A204.1 (cell line): ENCODE data around the gene RAB14.
"Not testable (repeated sequence)": the region's sequence is repeated elsewhere in the genome, so short reads cannot be mapped to it uniquely, and the experiment has no call there.

Experiments
- FAIRE-seq: peaks from 2 replicates; lab custom pipeline; 2012; peaks lifted over from hg19 to GRCh38; lab: Jason Lieb, UNC

The RAB14 gene

GRCh38 chr9:121154782-121155181, 46.9 kb downstream of the RAB14 start:
- no peak for FAIRE-seq

- no peak for FAIRE-seq
Measured at GRCh38 chr9:121153642-121154041, 48.0 kb downstream of the RAB14 start.

- no peak for FAIRE-seq
Measured at GRCh38 chr9:121150188-121150587, 51.5 kb downstream of the RAB14 start.

GRCh38 chr9:121144482-121144881, 57.2 kb downstream of the RAB14 start:
- no peak for FAIRE-seq

- no peak for FAIRE-seq
Measured at GRCh38 chr9:121143771-121144170, 57.9 kb downstream of the RAB14 start.

- FAIRE-seq = no peak
Measured at GRCh38 chr9:121141706-121142105, 60.0 kb downstream of the RAB14 start.

- FAIRE-seq = no peak
Measured at GRCh38 chr9:121141306-121141705, 60.4 kb downstream of the RAB14 start.

- FAIRE-seq = no peak
Measured at GRCh38 chr9:121140162-121140561, 61.5 kb downstream of the RAB14 start.

- no peak for FAIRE-seq
Measured at GRCh38 chr9:121138973-121139372, 62.7 kb downstream of the RAB14 start.

GRCh38 chr9:121138561-121138960, 63.1 kb downstream of the RAB14 start:
- FAIRE-seq = no peak

GRCh38 chr9:121135642-121136041, 66.0 kb downstream of the RAB14 start:
- no peak for FAIRE-seq

- no peak for FAIRE-seq
Measured at GRCh38 chr9:121133104-121133816, 68.4 kb downstream of the RAB14 start.

- not testable (repeated sequence) for FAIRE-seq
Measured at GRCh38 chr9:121129384-121129783, 72.3 kb downstream of the RAB14 start.
